Activated T-helper 9 cell treated with anti-CD3 and anti-CD28 coated beads, Interleukin-2, amount 50 U/mL, for 16 hours (primary cell): ENCODE results near the gene KCNJ18.
"Not testable (repeated sequence)": the region's sequence is repeated elsewhere in the genome, so short reads cannot be mapped to it uniquely, and the experiment has no call there.

Source experiments
- DNase-seq: peaks from one replicate; pipeline ENCODE4 v3.0.0-alpha.2; 2020; ENCODE audit warnings: low read depth

Gene KCNJ18

DNA sequence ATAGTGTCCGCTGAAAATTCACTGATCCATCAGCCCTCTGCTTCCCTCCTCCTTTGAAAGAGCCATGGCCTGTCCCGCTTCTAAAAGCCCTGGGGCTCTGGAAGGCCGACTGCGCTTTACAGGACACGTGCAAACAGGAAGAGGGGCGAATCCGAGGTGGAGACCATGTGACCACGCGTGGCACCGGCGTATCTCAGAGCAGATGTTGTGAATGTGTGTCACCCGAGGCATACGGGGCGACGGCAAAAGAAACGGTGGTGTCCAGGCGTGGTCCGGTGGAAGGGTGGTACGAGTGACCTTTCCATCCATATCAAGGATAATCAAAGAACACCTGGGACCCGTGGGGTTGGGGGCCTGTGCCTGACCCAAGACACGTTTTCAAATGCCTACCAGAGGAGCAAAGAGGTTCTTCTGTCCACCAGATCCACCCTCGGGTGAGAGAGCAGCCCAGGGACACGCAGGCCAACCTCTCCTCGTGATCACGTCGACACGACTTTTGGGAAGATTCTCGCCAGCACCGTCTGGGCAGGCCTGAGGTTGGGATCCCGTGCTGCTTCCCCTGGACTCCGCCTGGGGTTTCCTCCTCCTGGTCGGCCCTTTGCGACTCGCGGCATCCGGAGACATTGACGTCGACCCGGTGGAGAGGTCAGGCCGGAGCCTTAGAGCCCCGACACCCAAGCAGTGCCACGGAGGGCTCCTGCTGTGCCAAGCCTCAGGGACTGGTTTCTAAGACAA, 7.1 kb upstream of the KCNJ18 start:
- not testable (repeated sequence) for DNase-seq

GRCh38 chr17:21686165-21687015, 5.9 kb upstream of the KCNJ18 start:
- no peak for DNase-seq

- DNase-seq = no peak
Measured at GRCh38 chr17:21687136-21687953, 5.0 kb upstream of the KCNJ18 start.

GRCh38 chr17:21688293-21688949, 3.9 kb upstream of the KCNJ18 start:
- DNase-seq = no peak

DNA sequence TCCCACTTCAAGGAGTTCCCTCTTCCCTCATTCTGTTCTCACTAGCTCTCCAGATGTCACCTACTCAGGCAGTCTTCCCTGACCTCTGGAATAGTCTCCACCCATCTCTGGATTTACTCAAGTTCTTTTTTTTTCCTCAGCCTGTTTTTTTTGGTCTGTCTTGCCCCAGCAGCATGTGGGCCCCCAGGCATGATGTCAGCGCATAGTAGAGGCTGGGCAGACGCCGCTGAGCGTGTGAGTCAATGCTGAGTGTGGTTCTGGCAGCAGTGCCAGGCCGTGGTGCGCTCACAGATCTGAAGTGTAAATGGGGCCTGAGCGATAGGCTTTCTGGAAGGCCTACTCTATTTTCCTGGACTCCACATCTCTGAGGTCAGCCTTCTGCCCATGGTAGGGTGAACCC, 2.7 kb upstream of the KCNJ18 start:
- DNase-seq = no peak

GRCh38 chr17:21690811-21691210, 1.5 kb upstream of the KCNJ18 start:
- not testable (repeated sequence) for DNase-seq

DNA sequence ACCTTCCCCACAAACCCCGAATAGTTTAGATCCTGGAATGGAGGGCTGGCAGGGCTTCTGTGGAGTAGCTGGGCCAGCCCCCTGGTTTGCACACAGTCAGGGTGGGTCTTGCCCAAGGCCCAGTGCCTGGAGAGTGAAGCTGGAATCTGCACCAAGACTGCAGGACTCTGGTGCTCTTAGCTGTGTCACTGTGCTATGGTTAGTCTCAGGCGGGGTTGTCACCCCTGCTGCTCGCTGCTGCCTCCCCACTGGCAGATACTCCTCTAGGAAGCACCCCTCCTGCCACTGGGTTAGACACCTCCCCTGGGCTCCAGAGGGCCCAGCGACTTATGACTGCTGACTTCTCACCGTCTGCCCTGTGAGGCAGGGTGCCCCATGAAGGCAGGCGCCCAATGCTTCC, 842 bp upstream of the KCNJ18 start:
- DNase-seq = not testable (repeated sequence)

- not testable (repeated sequence) for DNase-seq
Measured at GRCh38 chr17:21692704-21693065, 362 bp downstream of the KCNJ18 start.

DNA sequence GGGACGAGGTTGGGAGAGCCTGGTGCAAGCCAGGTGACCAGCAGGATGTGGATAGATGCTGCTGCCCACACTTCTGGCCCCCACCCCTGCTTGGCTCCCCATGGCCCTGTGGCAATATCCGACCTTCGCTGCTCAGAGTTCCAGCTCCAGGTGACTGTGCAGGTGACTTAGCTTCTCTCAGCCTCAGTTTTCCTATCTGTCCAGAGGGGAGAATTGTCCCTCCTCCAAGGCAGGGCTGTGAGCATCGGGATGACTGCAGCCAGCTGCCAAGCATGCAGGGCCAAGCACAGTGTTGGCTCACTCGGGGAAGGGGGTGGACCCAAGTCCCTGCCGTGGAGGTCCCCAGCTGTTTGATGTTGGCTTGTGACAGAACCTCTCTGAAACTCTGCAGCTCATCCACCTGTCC, 1.1 kb downstream of the KCNJ18 start:
- DNase-seq = not testable (repeated sequence)

GRCh38 chr17:21693937-21694336, 1.6 kb downstream of the KCNJ18 start:
- not testable (repeated sequence) for DNase-seq

- DNase-seq = not testable (repeated sequence)
Measured at GRCh38 chr17:21696227-21696626, 3.9 kb downstream of the KCNJ18 start.

- not testable (repeated sequence) for DNase-seq
Measured at GRCh38 chr17:21696842-21697507, 4.7 kb downstream of the KCNJ18 start.

GRCh38 chr17:21697508-21697860, 5.2 kb downstream of the KCNJ18 start:
- DNase-seq = not testable (repeated sequence)

DNA sequence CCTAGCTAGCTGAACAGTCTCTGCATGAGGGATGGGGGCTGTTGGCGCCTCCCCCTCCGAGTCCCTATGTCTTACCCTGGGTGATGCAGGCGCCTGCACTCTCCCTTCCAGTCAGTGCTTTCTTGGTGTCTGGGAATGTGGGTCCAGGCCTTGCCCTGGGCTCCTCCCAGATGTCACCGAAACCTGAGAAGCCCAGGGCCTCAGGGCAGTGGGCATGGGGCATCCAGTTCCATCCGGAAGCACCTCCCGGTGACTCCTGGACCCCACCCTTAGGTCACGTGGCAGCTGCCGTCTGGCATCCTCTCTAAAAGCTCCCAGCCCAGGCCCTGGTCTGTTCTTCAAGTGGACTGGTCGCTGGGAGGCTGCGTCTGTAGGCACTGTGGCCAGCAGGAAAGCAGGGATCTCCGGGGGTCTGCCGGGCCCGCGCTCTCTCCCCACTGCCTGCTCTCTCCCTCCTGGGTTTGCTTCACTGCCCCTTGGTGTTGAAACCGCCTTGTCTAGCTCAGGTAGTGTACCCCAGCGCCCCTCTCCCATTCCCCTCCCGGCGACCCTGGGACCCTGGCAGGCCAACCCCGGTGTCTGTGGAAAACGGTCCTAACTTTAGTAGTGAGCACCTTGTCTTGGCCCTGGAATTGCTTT, 6.2 kb downstream of the KCNJ18 start:
- DNase-seq = not testable (repeated sequence)

DNA sequence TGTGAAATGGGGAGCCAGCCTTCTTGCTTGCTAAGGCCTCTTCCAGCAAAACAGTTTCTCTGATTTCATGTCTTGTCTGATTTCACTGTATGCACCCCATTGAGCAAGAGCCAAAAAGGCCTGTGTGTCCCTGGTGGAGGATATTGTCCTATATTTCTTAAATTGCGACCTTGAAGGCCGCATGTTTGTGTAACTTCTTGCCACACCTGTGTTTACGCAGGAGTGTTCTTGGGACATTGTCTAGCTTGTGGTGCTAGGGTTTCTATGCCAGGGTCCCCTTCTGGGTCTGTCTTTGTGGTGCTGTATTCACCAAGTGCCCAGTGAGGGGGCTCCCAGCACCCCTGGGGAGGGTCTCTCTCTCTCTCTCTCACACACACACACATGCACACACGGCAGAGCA, 6.8 kb downstream of the KCNJ18 start:
- DNase-seq = not testable (repeated sequence)

GRCh38 chr17:21699573-21700236, 7.4 kb downstream of the KCNJ18 start:
- not testable (repeated sequence) for DNase-seq

DNA sequence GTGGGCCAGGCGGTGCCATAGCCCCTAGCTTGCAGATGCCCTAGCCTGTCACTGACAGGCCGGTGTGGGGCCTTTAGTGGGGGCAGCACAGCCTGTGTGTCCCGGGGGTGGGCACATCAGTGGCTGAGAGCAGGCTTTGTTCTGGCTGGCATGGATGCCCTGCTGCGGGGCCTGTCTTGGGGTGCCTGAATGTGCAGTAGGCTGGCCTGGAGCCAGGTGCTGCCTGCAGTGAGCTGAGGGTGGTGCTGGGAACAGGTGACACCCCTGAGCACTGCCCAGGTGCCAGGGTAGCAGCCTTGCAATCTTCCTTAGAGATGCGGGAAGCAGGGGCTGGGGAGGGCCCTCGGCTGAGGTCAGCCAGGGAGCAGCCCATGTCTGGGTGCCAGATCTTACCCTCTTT, 8.8 kb downstream of the KCNJ18 start:
- not testable (repeated sequence) for DNase-seq

DNA sequence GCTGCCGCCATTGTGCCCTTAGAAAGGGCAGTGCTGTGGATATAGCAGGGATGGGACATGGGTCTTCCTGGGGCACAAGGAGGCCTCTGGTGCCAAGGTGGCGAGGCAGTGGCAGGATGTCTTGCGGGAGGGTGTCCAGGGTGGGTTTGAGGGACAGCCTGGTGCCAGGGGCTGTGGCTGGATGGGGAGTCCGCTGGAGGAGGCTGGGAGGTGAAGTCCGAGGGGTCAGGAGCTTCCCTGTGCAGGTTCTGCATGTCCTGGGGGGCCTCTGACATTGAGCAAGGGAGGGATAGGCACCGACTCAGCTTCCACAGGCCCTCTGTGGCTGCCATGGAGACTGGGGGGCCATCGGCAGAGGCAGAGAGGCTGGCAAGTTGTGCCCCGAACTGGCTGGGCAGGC, 9.7 kb downstream of the KCNJ18 start:
- DNase-seq = not testable (repeated sequence)

DNA sequence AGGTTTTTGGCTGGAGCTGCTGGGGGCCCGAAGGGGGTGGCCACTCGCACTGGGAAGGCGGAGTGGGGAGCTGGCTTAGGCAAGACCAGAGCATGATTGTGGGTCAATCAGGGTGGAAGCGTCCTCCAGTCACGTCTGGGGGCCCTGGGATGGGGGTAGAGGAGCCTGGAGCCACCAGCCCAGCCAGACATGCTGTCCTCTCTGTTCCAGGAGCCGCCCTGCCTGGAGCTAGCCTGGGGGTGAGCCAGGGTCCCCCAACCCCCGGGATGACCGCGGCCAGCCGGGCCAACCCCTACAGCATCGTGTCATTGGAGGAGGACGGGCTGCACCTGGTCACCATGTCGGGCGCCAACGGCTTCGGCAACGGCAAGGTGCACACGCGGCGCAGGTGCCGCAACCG, 10.2 kb downstream of the KCNJ18 start:
- not testable (repeated sequence) for DNase-seq

GRCh38 chr17:21702940-21703640, 10.8 kb downstream of the KCNJ18 start:
- DNase-seq = not testable (repeated sequence)
